Smooth muscle cell of the brain vasculature (primary cell): Measurements from ENCODE around the gene CHST12.
"Not testable (repeated sequence)": the region's sequence is repeated elsewhere in the genome, so short reads cannot be mapped to it uniquely, and the experiment has no call there.

Source experiments
- DNase-seq: peaks from one replicate; pipeline ENCODE4 v3.0.0-alpha.2; 2012; ENCODE audit warnings: low read depth, low spot score

Gene CHST12

GRCh38 chr7:2460188-2460587, 56.8 kb downstream of the CHST12 start:
- DNase-seq, result no peak

GRCh38 chr7:2460641-2461040, 57.2 kb downstream of the CHST12 start:
- no peak for DNase-seq

- DNase-seq, result no peak
Observed at GRCh38 chr7:2461268-2462026, 58.0 kb downstream of the CHST12 start.

- DNase-seq, result no peak
Observed at GRCh38 chr7:2462731-2463130, 59.3 kb downstream of the CHST12 start.

GRCh38 chr7:2465928-2466327, 62.5 kb downstream of the CHST12 start:
- no peak for DNase-seq

- DNase-seq, result no peak
Observed at GRCh38 chr7:2466675-2467074, 63.3 kb downstream of the CHST12 start.

GRCh38 chr7:2468227-2468626, 64.8 kb downstream of the CHST12 start:
- DNase-seq, result no peak

GRCh38 chr7:2469460-2470203, 66.2 kb downstream of the CHST12 start:
- DNase-seq, result not testable (repeated sequence)

GRCh38 chr7:2470204-2471021, 67.0 kb downstream of the CHST12 start:
- no peak for DNase-seq

- DNase-seq, result no peak
Observed at GRCh38 chr7:2471022-2471329, 67.6 kb downstream of the CHST12 start.

- no peak for DNase-seq
Observed at GRCh38 chr7:2471396-2471795, 68.0 kb downstream of the CHST12 start.

- DNase-seq, result no peak
Observed at GRCh38 chr7:2472739-2473138, 69.3 kb downstream of the CHST12 start.

GRCh38 chr7:2473496-2474180, 70.2 kb downstream of the CHST12 start:
- DNase-seq, result no peak

- no peak for DNase-seq
Observed at GRCh38 chr7:2474224-2474623, 70.8 kb downstream of the CHST12 start.

- DNase-seq, result no peak
Observed at GRCh38 chr7:2474813-2475677, 71.6 kb downstream of the CHST12 start.

- DNase-seq, result no peak
Observed at GRCh38 chr7:2475678-2476015, 72.2 kb downstream of the CHST12 start.

GRCh38 chr7:2476298-2476697, 72.9 kb downstream of the CHST12 start, which contains the start of gene GRIFIN:
Gene GRIFIN, minus strand, starts transcription at chr7:2476398. Its CDS starts 15 bp downstream, at chr7:2476383.
- DNase-seq, result no peak

GRCh38 chr7:2476776-2477446, 73.5 kb downstream of the CHST12 start:
- no peak for DNase-seq

GRCh38 chr7:2477447-2478398, 74.3 kb downstream of the CHST12 start:
- no peak for DNase-seq
